ENCODE measurements around the gene COQ10A.
"Not testable (repeated sequence)": the region's sequence is repeated elsewhere in the genome, so short reads cannot be mapped to it uniquely, and the experiment has no call there.

The COQ10A gene

DNA sequence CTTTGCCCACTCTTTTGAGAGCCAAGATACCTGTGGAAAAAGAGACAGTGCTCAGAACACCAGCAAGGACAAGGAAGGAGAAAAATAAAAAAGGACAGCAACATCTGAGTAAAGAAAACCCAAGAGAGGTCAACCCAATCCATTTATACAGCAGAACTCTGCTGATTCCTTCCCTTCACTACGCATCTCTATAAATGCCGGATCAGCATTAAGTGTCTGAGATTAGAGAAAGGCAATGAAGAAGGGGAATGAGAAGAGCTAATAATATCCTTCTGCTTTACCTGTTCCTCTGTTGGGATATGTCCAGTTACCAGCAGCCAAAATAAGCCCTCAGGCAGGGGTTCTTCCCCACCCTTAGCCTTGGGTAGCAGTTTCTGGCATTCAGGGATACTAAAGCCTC is 15.8 kb downstream of the COQ10A start:
- DNase-seq: no peak

DNA sequence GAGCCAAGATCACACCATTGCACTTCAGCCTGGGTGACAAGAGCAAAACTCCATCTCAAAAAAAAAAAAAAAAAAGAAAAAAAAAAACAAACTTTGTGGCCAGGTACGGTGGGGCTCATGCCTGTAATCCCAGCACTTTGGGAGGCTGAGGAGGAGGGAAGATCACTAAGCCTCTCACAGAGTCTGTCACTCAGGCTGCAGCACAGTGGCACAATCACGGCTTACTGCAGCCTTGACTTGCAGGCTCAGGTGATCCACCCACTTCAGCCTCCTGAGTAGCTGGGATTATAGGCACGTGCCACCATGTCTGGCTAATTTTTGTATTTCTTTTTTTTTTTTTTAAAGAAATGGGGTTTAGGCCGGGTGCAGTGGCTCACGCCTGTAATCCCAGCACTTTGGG is 17.5 kb downstream of the COQ10A start:
- not testable (repeated sequence) for DNase-seq

DNA sequence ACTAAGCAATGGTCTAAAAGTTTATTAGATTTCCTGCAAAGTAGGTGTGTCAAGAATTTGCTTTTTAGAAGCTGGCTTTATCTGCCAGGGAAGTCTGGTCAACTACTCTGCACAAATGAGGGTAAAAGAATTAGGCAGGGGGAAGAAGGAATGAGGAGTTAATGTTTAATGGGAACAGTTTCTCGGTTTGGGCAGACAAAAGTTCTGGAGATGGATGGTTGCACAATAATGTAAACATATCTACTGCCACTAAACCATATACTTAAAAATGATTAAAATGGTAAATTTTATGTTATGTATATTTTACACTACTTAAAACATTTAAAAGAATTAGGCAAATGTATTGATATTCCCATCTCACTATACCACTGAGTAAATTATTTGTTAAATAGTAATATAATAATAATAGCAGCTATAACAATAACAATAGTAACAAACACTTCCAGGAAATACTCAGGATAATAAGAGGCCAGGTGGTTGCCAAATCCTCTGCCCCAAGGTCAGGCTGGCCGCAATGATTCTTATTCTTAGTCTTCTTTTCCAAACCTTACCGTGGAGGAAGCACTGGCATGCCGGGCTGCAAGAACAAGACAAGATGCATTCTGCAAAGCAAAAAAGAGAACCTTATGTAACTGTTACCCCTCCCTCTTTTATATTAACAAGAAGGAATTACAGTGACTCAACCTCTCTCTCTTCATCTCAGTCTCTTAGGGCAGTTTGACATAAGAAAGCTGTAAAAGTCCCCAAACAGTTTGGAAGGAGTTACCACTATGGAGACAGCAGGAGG is 19.5 kb downstream of the COQ10A start:
- no peak for DNase-seq

DNA sequence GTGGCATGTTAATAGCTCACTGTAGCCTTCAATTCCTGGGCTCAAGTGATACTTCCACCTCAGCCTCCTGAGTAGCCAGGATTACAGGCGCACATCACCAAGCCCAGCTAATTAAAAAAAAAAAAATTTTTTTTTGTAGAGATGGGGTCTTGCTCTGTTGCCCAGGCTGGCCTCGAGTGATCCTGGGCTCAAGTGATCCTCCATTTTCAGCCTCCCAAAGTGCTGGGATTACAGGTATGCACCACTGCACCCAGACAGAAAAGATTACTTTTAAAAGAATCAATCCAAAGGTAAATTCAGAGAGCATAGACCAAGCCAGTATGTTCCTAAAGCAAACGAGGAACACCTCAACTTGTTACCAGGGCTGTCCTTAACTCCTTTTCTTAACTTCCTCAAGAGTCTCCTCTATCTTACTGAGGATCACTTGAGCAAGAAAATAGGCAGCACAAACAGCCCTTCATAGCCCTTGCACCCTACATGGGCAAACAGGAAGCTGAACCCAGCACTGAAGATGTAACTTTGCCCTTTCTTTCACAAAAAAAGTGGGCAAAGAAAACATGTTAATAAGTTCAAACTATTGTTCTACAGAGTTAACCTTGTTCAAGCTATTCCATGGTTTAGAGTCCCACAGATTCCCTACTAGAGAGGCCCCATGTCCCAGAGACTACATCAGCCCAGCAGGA is 22.1 kb downstream of the COQ10A start:
- DNase-seq: no peak

GRCh38 chr12:56293795-56294194 is 27.1 kb downstream of the COQ10A start:
- DNase-seq: no peak

DNA sequence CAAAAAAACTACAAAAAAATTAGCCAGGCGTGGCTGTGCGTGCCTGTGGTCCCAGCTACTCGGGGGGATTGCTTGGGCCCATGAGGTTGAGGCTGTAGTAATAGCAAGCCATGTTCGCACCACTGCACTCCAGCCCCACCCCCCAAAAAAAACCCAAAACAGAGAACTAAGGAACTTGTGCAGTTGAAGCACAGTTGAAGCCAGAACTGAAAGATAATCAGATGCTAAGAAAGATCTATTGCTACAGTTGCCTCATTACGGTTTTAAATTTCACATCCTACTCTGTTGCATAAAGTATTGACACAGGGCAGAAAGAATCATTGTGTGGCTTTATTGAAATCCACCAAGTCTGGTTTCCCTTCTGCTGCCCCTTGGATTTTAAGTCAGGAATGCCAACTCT is 29.6 kb downstream of the COQ10A start:
- DNase-seq: no peak

DNA sequence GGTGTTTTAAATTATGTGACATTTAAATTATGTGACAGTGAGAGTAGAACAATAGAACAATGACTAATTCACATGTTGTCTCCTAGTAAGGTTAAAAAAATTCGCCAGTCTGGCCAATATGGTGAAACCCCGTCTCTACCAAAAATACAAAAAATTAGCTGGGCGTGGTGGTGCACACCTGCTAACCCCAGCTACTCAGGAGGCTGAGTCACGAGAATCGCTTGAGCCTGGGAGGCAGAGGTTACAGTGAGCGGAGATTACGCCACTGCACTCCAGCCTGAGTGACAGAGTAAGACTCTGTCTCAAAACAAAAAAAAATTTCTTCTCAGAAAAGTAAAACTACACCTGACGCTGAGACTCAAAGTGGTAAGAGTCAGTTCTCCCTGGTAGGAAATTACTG is 30.7 kb downstream of the COQ10A start:
- DNase-seq: no peak

GRCh38 chr12:56298828-56299227 is 32.1 kb downstream of the COQ10A start:
- DNase-seq: no peak

GRCh38 chr12:56299308-56299852 is 32.6 kb downstream of the COQ10A start:
- DNase-seq: peak in 1 of 2 experiments; percentile 51

- DNase-seq: peak; percentile 97
Observed at GRCh38 chr12:56299853-56300643, 33.3 kb downstream of the COQ10A start, which contains the start of gene CS. CS (minus strand) TSS chr12:56300330; CDS start chr12:56300201, 129 bp downstream.

- DNase-seq: no peak
Observed at GRCh38 chr12:56300644-56301464, 34.1 kb downstream of the COQ10A start.

DNA sequence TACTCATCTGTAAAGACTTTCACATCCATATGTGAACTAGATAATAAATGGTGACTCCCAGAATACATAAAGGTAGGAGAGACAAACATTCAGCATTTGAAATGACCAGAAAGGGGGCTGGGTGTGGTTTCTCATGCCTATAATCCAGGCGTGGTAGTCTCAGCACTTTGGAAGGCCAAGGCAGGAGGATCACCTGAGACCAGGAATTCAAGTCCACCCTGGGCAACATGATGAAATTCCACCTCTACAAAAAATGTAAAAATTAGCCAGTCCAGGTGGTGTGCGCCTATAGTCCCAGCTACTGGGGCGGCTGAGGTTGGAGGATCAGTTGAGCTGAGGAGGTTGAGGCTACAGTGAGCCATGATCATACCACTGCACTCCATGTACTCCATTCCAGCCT is 37.5 kb downstream of the COQ10A start:
- DNase-seq: no peak

DNA sequence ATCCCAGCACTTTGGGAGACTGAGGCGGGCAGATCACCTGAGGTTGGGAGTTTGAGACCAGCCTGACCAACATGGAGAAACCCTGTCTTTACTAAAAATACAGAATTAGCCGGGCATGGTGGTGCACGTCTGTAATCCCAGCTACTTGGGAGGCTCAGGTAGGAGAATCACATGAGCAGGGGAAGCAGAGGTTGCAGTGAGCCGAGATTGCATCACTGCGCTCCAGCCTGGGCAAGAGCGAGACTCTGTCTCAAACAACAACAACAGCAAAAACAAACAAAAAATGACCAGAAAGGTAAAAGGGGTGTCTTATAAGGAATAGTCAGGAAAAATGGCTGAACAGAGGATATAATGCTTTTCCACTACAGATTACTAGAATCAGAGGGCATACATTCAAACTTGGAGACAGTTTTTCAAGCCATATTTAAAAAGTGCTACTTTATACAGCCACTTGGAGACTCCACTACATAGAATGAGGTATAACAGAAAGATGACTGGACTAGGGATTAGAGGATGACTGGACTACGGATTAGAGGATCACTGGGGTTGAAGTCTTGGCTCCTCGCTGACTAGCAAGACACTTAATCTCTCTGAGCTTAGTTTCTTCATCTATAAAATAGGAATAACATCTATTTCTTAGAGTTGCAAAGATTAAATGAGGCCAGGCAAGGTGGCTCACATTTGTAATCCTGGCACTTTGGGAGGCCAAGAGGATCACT is 38.3 kb downstream of the COQ10A start:
- DNase-seq: no peak

- no peak for DNase-seq
Observed at GRCh38 chr12:56307221-56307965, 40.7 kb downstream of the COQ10A start.

DNA sequence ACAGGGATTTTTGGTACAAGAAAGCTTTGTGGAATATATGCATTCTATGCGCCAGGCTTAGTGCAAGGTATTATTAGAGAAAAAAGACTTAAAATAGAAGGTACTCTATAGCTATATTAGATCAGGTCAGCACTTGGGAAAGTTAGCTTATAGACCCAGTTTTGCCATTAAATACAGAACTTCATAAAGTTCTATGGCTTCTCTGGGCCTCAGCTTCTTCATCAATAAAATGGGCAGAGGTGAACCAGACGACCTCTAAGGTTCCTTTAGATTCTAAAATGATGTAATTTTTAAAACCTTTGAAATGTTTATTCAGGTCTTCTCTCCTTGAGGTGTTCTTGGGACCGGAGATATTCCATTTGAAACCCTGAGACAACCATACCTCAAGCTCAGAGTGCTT is 42.0 kb downstream of the COQ10A start:
- no peak for DNase-seq

DNA sequence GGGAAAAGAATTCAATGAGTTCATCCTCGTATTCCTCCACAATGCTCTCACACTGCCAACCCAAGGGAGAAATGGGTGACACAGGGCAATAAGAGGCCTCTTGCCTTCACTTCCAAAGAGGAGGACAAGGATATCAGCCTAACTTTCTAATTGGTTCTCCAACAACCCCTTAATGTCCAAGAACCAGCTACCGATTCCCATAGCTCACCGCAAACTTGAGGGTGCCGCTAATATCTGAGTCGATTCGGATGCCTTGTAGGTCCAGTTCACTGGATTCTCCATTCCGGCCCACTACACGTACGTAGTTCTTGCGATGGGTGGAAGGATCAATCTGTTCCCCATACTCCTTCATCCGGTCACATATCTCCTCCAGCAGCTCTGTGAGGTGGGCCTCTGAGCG is 44.3 kb downstream of the COQ10A start:
- DNase-seq: no peak

DNA sequence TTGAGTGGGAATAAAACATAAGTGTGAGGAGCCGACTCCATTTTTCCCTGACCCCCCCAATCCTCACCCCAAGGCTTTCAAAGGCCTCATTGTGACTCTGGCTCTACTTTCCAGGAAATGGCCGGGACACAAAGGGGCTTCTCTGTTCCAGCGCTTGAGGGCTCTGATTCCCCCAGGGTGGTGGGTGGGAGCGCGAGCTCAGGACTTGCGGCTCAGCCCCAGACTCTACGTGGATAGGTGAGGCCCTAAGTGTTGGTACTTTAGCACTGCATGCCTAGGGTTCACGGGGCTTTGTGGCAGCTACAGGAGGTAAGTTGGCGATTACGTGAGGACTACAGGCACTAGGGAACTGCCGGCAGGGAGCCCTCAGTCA is 48.5 kb downstream of the COQ10A start:
- DNase-seq: no peak

DNA sequence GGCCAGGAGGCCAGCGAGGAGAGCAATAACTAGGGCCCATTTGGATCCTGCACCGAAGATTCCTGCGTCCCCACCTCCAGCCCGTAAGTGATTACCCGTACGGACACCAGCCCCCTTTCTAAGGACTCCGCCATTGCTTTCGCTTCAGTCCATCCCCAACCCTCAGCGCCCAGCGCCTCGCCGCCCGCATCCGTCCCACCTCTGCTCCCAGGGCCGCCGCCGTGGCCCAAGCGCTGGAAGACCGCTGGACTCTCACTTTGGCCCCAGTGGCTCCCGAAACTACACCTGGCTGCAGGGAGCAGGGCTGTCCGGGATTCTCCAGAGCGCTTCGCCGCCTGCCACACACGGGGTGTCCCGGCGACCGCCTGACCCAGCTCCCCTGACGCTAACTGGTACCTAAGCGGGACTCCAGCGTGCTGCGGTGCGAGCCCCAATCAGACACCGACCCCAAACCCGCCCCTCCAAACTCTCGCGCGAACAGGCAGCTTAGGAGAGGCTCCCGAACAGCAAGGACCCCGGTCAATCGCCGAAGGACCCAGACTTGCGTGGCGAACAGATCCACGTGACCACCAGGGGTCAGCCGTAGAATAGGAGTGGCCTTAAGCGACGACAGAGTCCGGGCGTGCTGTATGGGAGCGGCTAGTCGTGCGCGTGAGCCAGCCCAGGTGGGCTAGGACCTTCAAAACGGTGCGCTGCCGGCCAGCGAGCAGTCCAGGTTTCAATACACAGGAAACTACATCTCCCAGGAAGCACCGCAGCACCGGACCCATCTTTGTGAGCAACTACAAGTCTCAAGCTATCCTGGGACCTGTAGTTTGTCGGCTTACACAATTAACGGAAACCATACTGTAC is 49.1 kb downstream of the COQ10A start, which contains the start of gene CNPY2:
CNPY2 (minus strand) TSS at position 367 of the 852 bp plus-strand sequence. CDS start 771 bp downstream, outside the sequence.
- peak; percentile 97 to 98 for DNase-seq

DNA sequence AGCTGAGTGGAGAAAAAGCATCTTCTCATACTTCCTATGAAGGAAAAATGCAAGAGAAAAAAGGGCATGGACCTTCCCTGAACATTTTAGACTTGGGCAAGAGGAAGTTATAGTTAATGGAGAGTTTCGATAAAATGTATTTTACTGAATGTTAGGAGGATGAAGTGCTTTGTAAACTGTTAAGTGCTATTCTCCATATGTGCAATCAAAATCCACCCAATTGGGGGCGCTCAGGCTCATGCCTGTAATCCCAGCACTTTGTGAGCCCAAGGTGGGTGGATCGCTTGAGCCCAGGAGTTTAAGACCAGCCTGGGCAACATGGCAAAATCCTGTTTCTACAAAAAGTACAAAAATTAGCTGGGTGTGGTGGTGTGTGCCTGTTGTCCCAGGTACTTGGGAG is 50.9 kb downstream of the COQ10A start:
- no peak for DNase-seq

Data from SW 1271 (cell line).